HG02840 (cell line): ENCODE measurements around the gene ODAD2.
"Not testable (repeated sequence)": the region's sequence is repeated elsewhere in the genome, so short reads cannot be mapped to it uniquely, and the experiment has no call there.

Experiments
- ATAC-seq: cut with Tn5 transposase; IDR thresholded peaks from one replicate; pipeline ENCODE4 v1.9.1; 2021; ENCODE audit warnings: mild to moderate bottlenecking, moderate library complexity, moderate number of reproducible peaks; ENCODE audit not compliant: unreplicated experiment, low FRiP score

ODAD2 gene

GRCh38 chr10:27981744-27982143 is 17.1 kb downstream of the ODAD2 start:
- ATAC-seq: no peak

- ATAC-seq: not testable (repeated sequence)
These were observed 28.1 kb downstream of the ODAD2 start for GRCh38 chr10:27970795-27971194.

GRCh38 chr10:27969931-27970330 is 28.9 kb downstream of the ODAD2 start:
- ATAC-seq: not testable (repeated sequence)

GRCh38 chr10:27959093-27959715 is 39.7 kb downstream of the ODAD2 start:
- no peak for ATAC-seq

GRCh38 chr10:27958383-27958782 is 40.5 kb downstream of the ODAD2 start:
- ATAC-seq: not testable (repeated sequence)

GRCh38 chr10:27950242-27950564 is 48.7 kb downstream of the ODAD2 start:
- no peak for ATAC-seq

GRCh38 chr10:27949528-27950241 is 49.2 kb downstream of the ODAD2 start:
- no peak for ATAC-seq

GRCh38 chr10:27948186-27948585 is 50.7 kb downstream of the ODAD2 start:
- ATAC-seq: no peak

- no peak for ATAC-seq
These were observed 51.3 kb downstream of the ODAD2 start for GRCh38 chr10:27947540-27947939.

- no peak for ATAC-seq
These were observed 54.9 kb downstream of the ODAD2 start for GRCh38 chr10:27944005-27944404.

GRCh38 chr10:27914888-27915287 is 84.0 kb downstream of the ODAD2 start:
- no peak for ATAC-seq

- ATAC-seq: no peak
These were observed 86.6 kb downstream of the ODAD2 start for GRCh38 chr10:27912231-27912630.

GRCh38 chr10:27911539-27911938 is 87.3 kb downstream of the ODAD2 start:
- ATAC-seq: no peak

GRCh38 chr10:27911011-27911410 is 87.9 kb downstream of the ODAD2 start:
- ATAC-seq: no peak

- ATAC-seq: no peak
These were observed 90.6 kb downstream of the ODAD2 start for GRCh38 chr10:27908231-27908630.

GRCh38 chr10:27899485-27899884 is 99.4 kb downstream of the ODAD2 start:
- not testable (repeated sequence) for ATAC-seq

- ATAC-seq: no peak
These were observed 99.8 kb downstream of the ODAD2 start for GRCh38 chr10:27899058-27899457.

GRCh38 chr10:27893358-27893954 is 105.4 kb downstream of the ODAD2 start:
- no peak for ATAC-seq

- ATAC-seq: no peak
These were observed 107.9 kb downstream of the ODAD2 start for GRCh38 chr10:27890971-27891370.

GRCh38 chr10:27889518-27889917 is 109.4 kb downstream of the ODAD2 start:
- ATAC-seq: no peak

- no peak for ATAC-seq
These were observed 114.7 kb downstream of the ODAD2 start for GRCh38 chr10:27884185-27884641.

- ATAC-seq: no peak
These were observed 120.6 kb downstream of the ODAD2 start for GRCh38 chr10:27878281-27878680.
